Measurements from ENCODE around the gene NKAPL. TPM values are rescaled to one million over a fixed set of nuclear protein-coding genes. Genes with fewer than 3 reads are reported as not detected.
"Not testable (repeated sequence)": the region's sequence is repeated elsewhere in the genome, so short reads cannot be mapped to it uniquely, and the experiment has no call there.

Gene NKAPL
- total RNA-seq, 1 experiment from 2014 or later = not detected

GRCh38 chr6:28303570-28303969, 44.5 kb downstream of the NKAPL start:
- Histone ChIP-seq H3K9me3 (ENCODE audit: control insufficient read depth in 1 of 2, insufficient read depth in 1 of 2, low read depth in 1 of 2, low read length in 2 of 2) (no peaks in the 10 kb centered on the region), H3K36me3 (ENCODE audit: control insufficient read depth in 1 of 2, insufficient read depth in 2 of 2, low read length in 2 of 2) (no peaks in the 10 kb centered on the region), H3K27ac (ENCODE audit: low read depth, low read length) (no peak overlapping the region), H4K20me1 (ENCODE audit: insufficient read depth) (no peaks in the 10 kb centered on the region), H3K4me2 (ENCODE audit: low read length) (no peak overlapping the region), H3K9ac (ENCODE audit: low read length) (no peak overlapping the region), H3K4me1 (ENCODE audit: control insufficient read depth in 1 of 2, insufficient read depth in 2 of 2, low read length in 2 of 2) (no peaks in the 10 kb centered on the region), H2AFZ (ENCODE audit: low read depth, low read length, poor library complexity, severe bottlenecking) (no peak overlapping the region), H3K27me3 (ENCODE audit: insufficient read depth, low read length) (no peaks in the 10 kb centered on the region), H3K9me2 (ENCODE audit: insufficient read depth) (no peaks in the 10 kb centered on the region), H3K4me3 (replicated peaks in 1 of 2; ENCODE audit: low read depth in 1 of 2, low read length in 2 of 2) (no peak overlapping the region), H3K79me2 (ENCODE audit: insufficient read depth, low read length) (no peaks in the 10 kb centered on the region)
- POLR2A ChIA-PET = no interaction called here
- DNase-seq (ENCODE audit: low read depth, low spot score) (no peak), ATAC-seq (no peak)
- no TSS peak for BruUV-seq (replicated peaks)
- no peak for TF ChIP-seq JUND (IDR thresholded peaks at IDR 0.05)
- TF ChIP-seq EZH2phosphoT487 (IDR thresholded peaks at IDR 0.05; ENCODE audit: borderline replicate concordance) = no peak
- TF ChIP-seq CBX3 (IDR thresholded peaks at IDR 0.05; ENCODE audit: low read depth) = no peak
- TF ChIP-seq POLR2A (IDR thresholded peaks at IDR 0.05; ENCODE audit: borderline replicate concordance, extremely low read depth, insufficient read depth, insufficient read length) = no peak
- no peak for TF ChIP-seq FOSL1 (IDR thresholded peaks at IDR 0.05; ENCODE audit: low read depth)
- TF ChIP-seq POLR2AphosphoS5 (IDR thresholded peaks at IDR 0.05; ENCODE audit: low read depth, low read length) = no peak
- CTCF ChIA-PET = no interaction called here
- RAD21 ChIA-PET (ENCODE audit: low non-redundant PET in 1 of 2, low total read pairs in 2 of 2, uncharacterized antibody in 2 of 2, unreplicated experiment in 2 of 2) = no interaction called here
- intact Hi-C loops (cut with micrococcal nuclease) = no loop called here

GRCh38 chr6:28306363-28306762, 47.3 kb downstream of the NKAPL start:
- BruUV-seq (replicated peaks); RAD21 ChIA-PET (ENCODE audit: low non-redundant PET in 1 of 2, low total read pairs in 2 of 2, uncharacterized antibody in 2 of 2, unreplicated experiment in 2 of 2); H3K4me1 ChIP-seq (ENCODE audit: control insufficient read depth in 1 of 2, insufficient read depth in 2 of 2, low read length in 2 of 2); DNase-seq (ENCODE audit: low read depth, low spot score); H3K4me3 ChIP-seq (replicated peaks in 1 of 2; ENCODE audit: low read depth in 1 of 2, low read length in 2 of 2); H3K27ac ChIP-seq (ENCODE audit: low read depth, low read length); POLR2A ChIA-PET; ATAC-seq; CTCF ChIA-PET; H3K79me2 ChIP-seq (ENCODE audit: insufficient read depth, low read length); H4K20me1 ChIP-seq (ENCODE audit: insufficient read depth); intact Hi-C loops (cut with micrococcal nuclease); H3K9ac ChIP-seq (ENCODE audit: low read length); H3K9me2 ChIP-seq (ENCODE audit: insufficient read depth); H3K4me2 ChIP-seq (ENCODE audit: low read length); H3K36me3 ChIP-seq (ENCODE audit: control insufficient read depth in 1 of 2, insufficient read depth in 2 of 2, low read length in 2 of 2); H3K27me3 ChIP-seq (ENCODE audit: insufficient read depth, low read length); H2AFZ ChIP-seq (ENCODE audit: low read depth, low read length, poor library complexity, severe bottlenecking); H3K9me3 ChIP-seq (ENCODE audit: control insufficient read depth in 1 of 2, insufficient read depth in 1 of 2, low read depth in 1 of 2, low read length in 2 of 2): not testable (repeated sequence)

Other genes starting within 250 kb of the NKAPL start
- 11.2 TPM for gene ZNF165, start 178.7 kb upstream of the NKAPL start, total RNA-seq (2021; ENCODE audit: unreplicated experiment)
- 5.0 TPM for gene ZSCAN16, start 134.7 kb upstream of the NKAPL start, total RNA-seq (2021; ENCODE audit: unreplicated experiment)
- gene ZKSCAN8, start 117.4 kb upstream of the NKAPL start, total RNA-seq (2021; ENCODE audit: unreplicated experiment) = 20.7 TPM
- 10.8 TPM for gene ZSCAN9, start 34.0 kb upstream of the NKAPL start, total RNA-seq (2021; ENCODE audit: unreplicated experiment)
- 4.8 TPM for gene ZKSCAN4, start 7.0 kb upstream of the NKAPL start, total RNA-seq (2021; ENCODE audit: unreplicated experiment)
- 10.3 TPM for gene ZSCAN26, start 7.8 kb downstream of the NKAPL start, total RNA-seq (2021; ENCODE audit: unreplicated experiment)
- 3.6 TPM for gene PGBD1, start 22.3 kb downstream of the NKAPL start, total RNA-seq (2021; ENCODE audit: unreplicated experiment)
- 10.1 TPM for gene ZSCAN31, start 76.9 kb downstream of the NKAPL start, total RNA-seq (2021; ENCODE audit: unreplicated experiment)
- gene ZKSCAN3, start 90.7 kb downstream of the NKAPL start, total RNA-seq (2021; ENCODE audit: unreplicated experiment) = 11.2 TPM
- gene ZSCAN12, start 140.4 kb downstream of the NKAPL start, total RNA-seq (2021; ENCODE audit: unreplicated experiment) = 0.81 TPM
- gene ZSCAN23, start 184.2 kb downstream of the NKAPL start, total RNA-seq (2021; ENCODE audit: unreplicated experiment) = not detected

All from HCT116 (cell line).